Measurements from ENCODE around the gene ST7L.
"Not testable (repeated sequence)": the region's sequence is repeated elsewhere in the genome, so short reads cannot be mapped to it uniquely, and the experiment has no call there.

The ST7L gene

DNA sequence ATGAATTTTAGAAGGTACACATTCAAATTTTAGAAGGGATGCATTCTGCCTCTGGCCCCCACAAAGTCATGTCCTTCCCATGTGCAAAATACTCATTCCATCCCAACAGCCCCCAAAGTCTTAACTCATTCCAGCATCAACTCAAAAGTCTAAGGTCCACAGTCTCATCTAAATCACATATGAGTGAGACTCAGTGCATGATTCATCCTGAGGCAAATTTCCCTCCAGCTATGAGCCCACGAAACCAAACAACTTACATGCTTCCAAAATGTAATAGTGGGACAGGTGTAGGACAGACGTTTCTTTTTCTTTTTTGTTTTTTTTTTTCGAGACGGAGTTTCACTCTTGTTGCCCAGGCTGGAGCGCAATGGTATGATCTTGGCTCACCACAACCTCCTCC, 122.7 kb downstream of the ST7L start:
- no peaks in the 10 kb centered on the region for H3K27me3 ChIP-seq (replicated peaks)
- in situ Hi-C loops (cut with HindIII; ENCODE audit: low pct_ligation_motif_present, low sequenced_read_pairs): loop anchor here (25.0 kb wide), 1 partner anchor 116 kb away; the partner anchor contains the start of genes CAPZA1 and ST7L
- H3K4me3 ChIP-seq (ENCODE audit: low read depth, low read length): no peak overlapping the region
- no peak overlapping the region for H3K27ac ChIP-seq
- no peak for DNase-seq
- TF ChIP-seq, protein P1, sequence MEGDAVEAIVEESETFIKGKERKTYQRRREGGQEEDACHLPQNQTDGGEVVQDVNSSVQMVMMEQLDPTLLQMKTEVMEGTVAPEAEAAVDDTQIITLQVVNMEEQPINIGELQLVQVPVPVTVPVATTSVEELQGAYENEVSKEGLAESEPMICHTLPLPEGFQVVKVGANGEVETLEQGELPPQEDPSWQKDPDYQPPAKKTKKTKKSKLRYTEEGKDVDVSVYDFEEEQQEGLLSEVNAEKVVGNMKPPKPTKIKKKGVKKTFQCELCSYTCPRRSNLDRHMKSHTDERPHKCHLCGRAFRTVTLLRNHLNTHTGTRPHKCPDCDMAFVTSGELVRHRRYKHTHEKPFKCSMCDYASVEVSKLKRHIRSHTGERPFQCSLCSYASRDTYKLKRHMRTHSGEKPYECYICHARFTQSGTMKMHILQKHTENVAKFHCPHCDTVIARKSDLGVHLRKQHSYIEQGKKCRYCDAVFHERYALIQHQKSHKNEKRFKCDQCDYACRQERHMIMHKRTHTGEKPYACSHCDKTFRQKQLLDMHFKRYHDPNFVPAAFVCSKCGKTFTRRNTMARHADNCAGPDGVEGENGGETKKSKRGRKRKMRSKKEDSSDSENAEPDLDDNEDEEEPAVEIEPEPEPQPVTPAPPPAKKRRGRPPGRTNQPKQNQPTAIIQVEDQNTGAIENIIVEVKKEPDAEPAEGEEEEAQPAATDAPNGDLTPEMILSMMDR (IDR thresholded peaks at IDR 0.05; ENCODE audit: low read depth, low read length, missing control alignments): no peak
- H3K36me3 ChIP-seq (replicated peaks): no peaks in the 10 kb centered on the region

DNA sequence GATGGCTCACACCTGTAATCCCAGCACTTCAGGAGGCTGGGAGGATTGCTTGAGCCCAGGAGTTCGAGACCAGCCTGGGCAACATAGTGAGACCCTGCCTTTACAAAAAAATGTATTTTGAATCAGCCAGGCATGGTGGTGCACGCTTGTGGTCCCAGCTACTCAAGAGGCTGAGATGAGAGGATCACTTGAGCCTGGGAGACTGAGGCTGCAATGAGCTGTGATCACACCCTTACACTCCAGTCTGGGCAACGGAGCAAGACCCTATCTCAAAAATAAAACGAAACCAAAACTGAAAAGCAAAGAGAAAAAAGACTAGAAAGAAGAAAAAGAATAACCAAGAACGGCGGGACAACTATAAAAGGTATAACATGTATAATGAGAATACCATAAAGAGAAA, 125.6 kb downstream of the ST7L start:
- in situ Hi-C loops (cut with HindIII; ENCODE audit: low pct_ligation_motif_present, low sequenced_read_pairs): loop anchor here (25.0 kb wide), 1 partner anchor 119 kb away; the partner anchor contains the start of genes CAPZA1 and ST7L
- TF ChIP-seq, protein P1 (IDR thresholded peaks at IDR 0.05; ENCODE audit: low read depth, low read length, missing control alignments): no peak
- H3K4me3 ChIP-seq (ENCODE audit: low read depth, low read length): no peak overlapping the region
- H3K36me3 ChIP-seq (replicated peaks): no peaks in the 10 kb centered on the region
- H3K27me3 ChIP-seq (replicated peaks): no peaks in the 10 kb centered on the region
- DNase-seq: no peak
- H3K27ac ChIP-seq: no peak overlapping the region

DNA sequence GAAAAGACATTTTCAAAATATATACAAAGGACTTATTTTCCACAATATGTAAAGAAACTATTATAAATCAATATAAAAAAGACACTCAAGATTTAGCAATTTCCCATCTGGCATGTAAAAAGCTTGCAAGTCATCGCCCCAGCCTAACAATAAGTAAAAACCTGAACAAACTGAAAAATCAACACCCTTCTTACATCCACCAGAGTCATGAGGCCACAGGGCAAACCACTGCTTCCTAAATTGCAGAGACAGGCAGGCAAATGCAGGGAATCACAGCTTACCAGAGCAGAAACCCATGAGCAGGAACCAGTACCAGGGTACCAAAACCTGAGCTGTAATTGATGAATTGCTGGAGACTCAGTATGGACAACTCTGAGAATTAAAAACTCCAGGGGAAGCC, 126.9 kb downstream of the ST7L start:
- no peak overlapping the region for H3K4me3 ChIP-seq (ENCODE audit: low read depth, low read length)
- DNase-seq: no peak
- H3K36me3 ChIP-seq (replicated peaks): no peaks in the 10 kb centered on the region
- H3K27ac ChIP-seq: no peak overlapping the region
- in situ Hi-C loops (cut with HindIII; ENCODE audit: low pct_ligation_motif_present, low sequenced_read_pairs): loop anchor here (25.0 kb wide), 1 partner anchor 120 kb away; the partner anchor contains the start of genes CAPZA1 and ST7L
- H3K27me3 ChIP-seq (replicated peaks): no peaks in the 10 kb centered on the region
- TF ChIP-seq, protein P1 (IDR thresholded peaks at IDR 0.05; ENCODE audit: low read depth, low read length, missing control alignments): no peak

DNA sequence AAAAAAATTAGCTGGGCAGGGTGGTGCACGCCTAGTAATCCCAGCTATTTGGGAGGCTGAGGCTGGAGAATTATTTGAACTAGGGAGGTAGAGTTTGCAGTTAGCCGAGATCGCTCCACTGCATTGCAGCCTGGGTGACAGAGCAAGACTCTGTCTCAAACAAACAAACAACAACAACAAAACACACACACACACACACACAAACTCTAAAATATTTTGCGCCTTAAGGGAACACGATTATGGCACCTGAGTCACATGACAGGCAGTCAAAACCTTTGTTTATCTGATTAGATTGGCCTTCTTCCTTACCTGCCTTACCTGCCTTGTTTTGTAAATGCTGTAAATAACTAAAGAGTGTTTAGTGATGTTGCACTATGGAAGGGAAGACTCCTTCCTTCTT, 130.8 kb downstream of the ST7L start:
- TF ChIP-seq, protein P1 (IDR thresholded peaks at IDR 0.05; ENCODE audit: low read depth, low read length, missing control alignments): no peak
- in situ Hi-C loops (cut with HindIII; ENCODE audit: low pct_ligation_motif_present, low sequenced_read_pairs): loop anchor here (25.0 kb wide), 1 partner anchor 124 kb away; the partner anchor contains the start of genes CAPZA1 and ST7L
- Histone ChIP-seq H3K27me3 (replicated peaks) (no peaks in the 10 kb centered on the region), H3K27ac (no peak overlapping the region), H3K4me3 (ENCODE audit: low read depth, low read length) (no peak overlapping the region), H3K36me3 (replicated peaks) (no peaks in the 10 kb centered on the region)
- DNase-seq: no peak

DNA sequence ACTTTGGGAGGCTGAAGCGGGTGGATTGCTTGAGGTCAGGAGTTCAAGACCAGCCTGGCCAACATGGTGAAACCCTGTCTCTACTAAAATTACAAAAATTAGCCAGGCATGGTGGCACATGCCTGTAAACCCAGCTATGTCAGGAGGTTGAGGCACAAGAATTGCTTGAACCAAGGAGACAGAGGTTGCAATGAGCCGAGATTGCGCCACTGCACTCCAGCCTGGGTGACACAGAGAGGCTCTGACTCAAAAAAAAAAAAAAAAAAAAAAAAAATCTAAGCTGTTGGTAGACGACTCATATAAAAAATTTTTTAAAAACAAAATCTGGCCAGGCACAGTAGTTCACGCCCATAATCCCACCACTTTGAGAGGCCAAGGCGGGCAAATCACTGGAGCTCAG, 131.3 kb downstream of the ST7L start:
- H3K36me3 ChIP-seq (replicated peaks); DNase-seq; H3K27me3 ChIP-seq (replicated peaks); H3K4me3 ChIP-seq (ENCODE audit: low read depth, low read length); H3K27ac ChIP-seq: not testable (repeated sequence)
- in situ Hi-C loops (cut with HindIII; ENCODE audit: low pct_ligation_motif_present, low sequenced_read_pairs): loop anchor here (25.0 kb wide), 1 partner anchor 125 kb away; the partner anchor contains the start of genes CAPZA1 and ST7L

DNA sequence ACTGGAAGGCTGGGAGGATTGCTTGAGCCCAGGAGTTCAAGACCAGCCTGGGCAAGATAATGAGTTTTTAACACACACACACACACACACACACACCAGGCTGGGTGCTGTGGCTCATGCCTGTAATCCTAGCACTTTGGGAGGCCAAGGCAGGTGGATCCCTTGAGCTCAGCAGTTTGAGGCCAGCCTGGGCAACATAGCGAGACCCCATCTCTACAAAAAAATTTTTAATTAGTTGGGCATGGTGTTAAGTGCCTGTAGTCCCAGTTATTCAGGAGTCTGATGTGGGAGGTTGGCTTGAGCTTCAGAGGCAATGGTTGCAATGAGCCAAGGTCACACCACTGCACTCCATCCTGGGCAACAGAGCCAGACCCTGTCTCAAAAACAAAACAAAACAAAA, 132.9 kb downstream of the ST7L start:
- in situ Hi-C loops (cut with HindIII; ENCODE audit: low pct_ligation_motif_present, low sequenced_read_pairs): loop anchor here (25.0 kb wide), 1 partner anchor 126 kb away; the partner anchor contains the start of genes CAPZA1 and ST7L
- not testable (repeated sequence) for DNase-seq

DNA sequence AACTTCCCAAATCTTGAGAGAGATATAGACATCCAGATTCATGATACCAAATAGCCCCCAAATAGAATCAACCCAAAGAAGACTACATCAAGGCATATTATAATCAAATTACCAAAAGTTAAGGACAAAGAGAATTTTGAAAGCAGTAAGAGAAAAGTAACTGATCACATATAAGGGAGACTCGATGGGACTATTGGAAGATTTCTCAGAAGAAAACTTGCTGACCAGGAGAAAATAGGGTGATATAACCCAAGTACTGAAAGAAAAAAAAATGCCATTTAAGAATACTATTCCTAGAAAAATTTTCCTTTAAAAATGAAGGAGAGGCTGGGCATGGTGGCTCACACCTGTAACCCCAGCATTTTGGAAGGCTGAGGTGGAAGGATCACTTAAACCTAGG, 140.6 kb downstream of the ST7L start:
- Histone ChIP-seq H3K4me3 (ENCODE audit: low read depth, low read length) (no peak overlapping the region), H3K27me3 (replicated peaks) (no peaks in the 10 kb centered on the region), H3K27ac (no peak overlapping the region), H3K36me3 (replicated peaks) (no peaks in the 10 kb centered on the region)
- in situ Hi-C loops (cut with HindIII; ENCODE audit: low pct_ligation_motif_present, low sequenced_read_pairs): loop anchor here (25.0 kb wide), 1 partner anchor 134 kb away; the partner anchor contains the start of genes CAPZA1 and ST7L
- TF ChIP-seq, protein P1 (IDR thresholded peaks at IDR 0.05; ENCODE audit: low read depth, low read length, missing control alignments): no peak
- no peak for DNase-seq

More for the DNA sequence above, 132.9 kb downstream of the ST7L start:
- not testable (repeated sequence) for H3K27ac ChIP-seq; H3K27me3 ChIP-seq (replicated peaks); H3K36me3 ChIP-seq (replicated peaks); H3K4me3 ChIP-seq (ENCODE audit: low read depth, low read length)
